ENCODE data around the gene BRD4.
A peak's percentile ranks its signal among the peaks of the same experiment; 100 is the strongest.

The BRD4 gene

GRCh38 chr19:15292847-15293582 is 39.3 kb downstream of the BRD4 start:
- DNase-seq (ENCODE audit: insufficient read length) (no peak), FAIRE-seq (peak; percentile 36)
- TF ChIP-seq POLR2AphosphoS5 (IDR thresholded peaks at IDR 0.05; ENCODE audit: low read depth, low read length) (0 out of 2 replicates have a peak, but pooled peaks have one; percentile 15), TAF1 (IDR thresholded peaks at IDR 0.05; ENCODE audit: borderline replicate concordance, low read depth, low read length) (no peak), POLR2A (IDR thresholded peaks at IDR 0.05; ENCODE audit: low read depth, low read length) (no peak)

GRCh38 chr19:15292140-15292539 is 40.2 kb downstream of the BRD4 start:
- FAIRE-seq, result no peak
- no peak for TF ChIP-seq POLR2AphosphoS5 (IDR thresholded peaks at IDR 0.05; ENCODE audit: low read depth, low read length)
- TF ChIP-seq TAF1 (IDR thresholded peaks at IDR 0.05; ENCODE audit: borderline replicate concordance, low read depth, low read length), result no peak
- TF ChIP-seq POLR2A (IDR thresholded peaks at IDR 0.05; ENCODE audit: low read depth, low read length), result no peak
- DNase-seq (ENCODE audit: insufficient read length), result no peak

- TF ChIP-seq POLR2AphosphoS5 (IDR thresholded peaks at IDR 0.05; ENCODE audit: low read depth, low read length), result no peak
- TF ChIP-seq TAF1 (IDR thresholded peaks at IDR 0.05; ENCODE audit: borderline replicate concordance, low read depth, low read length), result no peak
- TF ChIP-seq POLR2A (IDR thresholded peaks at IDR 0.05; ENCODE audit: low read depth, low read length), result no peak
- FAIRE-seq (peak; percentile 27), DNase-seq (ENCODE audit: insufficient read length) (no peak)
Observed at GRCh38 chr19:15291548-15292021, 40.8 kb downstream of the BRD4 start.

GRCh38 chr19:15291089-15291488 is 41.2 kb downstream of the BRD4 start:
- TF ChIP-seq TAF1 (IDR thresholded peaks at IDR 0.05; ENCODE audit: borderline replicate concordance, low read depth, low read length) (no peak), POLR2A (IDR thresholded peaks at IDR 0.05; ENCODE audit: low read depth, low read length) (no peak), POLR2AphosphoS5 (IDR thresholded peaks at IDR 0.05; ENCODE audit: low read depth, low read length) (no peak)
- DNase-seq (ENCODE audit: insufficient read length) (no peak), FAIRE-seq (no peak)

GRCh38 chr19:15290166-15290565 is 42.2 kb downstream of the BRD4 start:
- DNase-seq (ENCODE audit: insufficient read length), result no peak
- TF ChIP-seq POLR2AphosphoS5 (IDR thresholded peaks at IDR 0.05; ENCODE audit: low read depth, low read length), result no peak
- TF ChIP-seq TAF1 (IDR thresholded peaks at IDR 0.05; ENCODE audit: borderline replicate concordance, low read depth, low read length), result no peak
- FAIRE-seq, result no peak

GRCh38 chr19:15289673-15290072 is 42.7 kb downstream of the BRD4 start:
- no peak for FAIRE-seq
- DNase-seq (ENCODE audit: insufficient read length), result no peak
- no peak for TF ChIP-seq TAF1 (IDR thresholded peaks at IDR 0.05; ENCODE audit: borderline replicate concordance, low read depth, low read length)
- no peak for TF ChIP-seq POLR2A (IDR thresholded peaks at IDR 0.05; ENCODE audit: low read depth, low read length)
- no peak for TF ChIP-seq POLR2AphosphoS5 (IDR thresholded peaks at IDR 0.05; ENCODE audit: low read depth, low read length)

GRCh38 chr19:15288146-15288963 is 44.0 kb downstream of the BRD4 start:
- DNase-seq (ENCODE audit: insufficient read length), result no peak
- TF ChIP-seq POLR2AphosphoS5 (IDR thresholded peaks at IDR 0.05; ENCODE audit: low read depth, low read length) (no peak), TAF1 (IDR thresholded peaks at IDR 0.05; ENCODE audit: borderline replicate concordance, low read depth, low read length) (no peak), POLR2A (IDR thresholded peaks at IDR 0.05; ENCODE audit: low read depth, low read length) (no peak)
- peak; percentile 17 for FAIRE-seq

GRCh38 chr19:15287496-15287895 is 44.8 kb downstream of the BRD4 start:
- FAIRE-seq (no peak), DNase-seq (ENCODE audit: insufficient read length) (no peak)
- TF ChIP-seq POLR2AphosphoS5 (IDR thresholded peaks at IDR 0.05; ENCODE audit: low read depth, low read length) (no peak), POLR2A (IDR thresholded peaks at IDR 0.05; ENCODE audit: low read depth, low read length) (no peak)

- DNase-seq (ENCODE audit: insufficient read length), result no peak
- TF ChIP-seq POLR2A (IDR thresholded peaks at IDR 0.05; ENCODE audit: low read depth, low read length) (no peak), POLR2AphosphoS5 (IDR thresholded peaks at IDR 0.05; ENCODE audit: low read depth, low read length) (no peak), TAF1 (IDR thresholded peaks at IDR 0.05; ENCODE audit: borderline replicate concordance, low read depth, low read length) (no peak)
- peak; percentile 46 for FAIRE-seq
Observed at GRCh38 chr19:15286688-15287365, 45.5 kb downstream of the BRD4 start.

GRCh38 chr19:15285896-15286591 is 46.3 kb downstream of the BRD4 start:
- peak; percentile 38 for DNase-seq (ENCODE audit: insufficient read length)
- FAIRE-seq, result peak; percentile 91
- no peak; the same call in 1 of the 2 replicates for TF ChIP-seq POLR2A (IDR thresholded peaks at IDR 0.05; ENCODE audit: low read depth, low read length)
- TF ChIP-seq POLR2AphosphoS5 (IDR thresholded peaks at IDR 0.05; ENCODE audit: low read depth, low read length), result peak; percentile 38; the same call in 1 of the 2 replicates

- TF ChIP-seq TAF1 (IDR thresholded peaks at IDR 0.05; ENCODE audit: borderline replicate concordance, low read depth, low read length), result no peak
- no peak for TF ChIP-seq POLR2A (IDR thresholded peaks at IDR 0.05; ENCODE audit: low read depth, low read length)
- no peak for TF ChIP-seq POLR2AphosphoS5 (IDR thresholded peaks at IDR 0.05; ENCODE audit: low read depth, low read length)
- FAIRE-seq, result peak; percentile 65
Observed at GRCh38 chr19:15284896-15285295, 47.4 kb downstream of the BRD4 start.

More at GRCh38 chr19:15284896-15285295, 47.4 kb downstream of the BRD4 start:
- DNase-seq (ENCODE audit: insufficient read length), result no peak
